Measurements from ENCODE around the gene KLHL1. TPM values are rescaled to one million over a fixed set of nuclear protein-coding genes. Genes with fewer than 3 reads are reported as not detected.

KLHL1 gene
- total RNA-seq, 1 donor from 2014 or later, result not detected

DNA sequence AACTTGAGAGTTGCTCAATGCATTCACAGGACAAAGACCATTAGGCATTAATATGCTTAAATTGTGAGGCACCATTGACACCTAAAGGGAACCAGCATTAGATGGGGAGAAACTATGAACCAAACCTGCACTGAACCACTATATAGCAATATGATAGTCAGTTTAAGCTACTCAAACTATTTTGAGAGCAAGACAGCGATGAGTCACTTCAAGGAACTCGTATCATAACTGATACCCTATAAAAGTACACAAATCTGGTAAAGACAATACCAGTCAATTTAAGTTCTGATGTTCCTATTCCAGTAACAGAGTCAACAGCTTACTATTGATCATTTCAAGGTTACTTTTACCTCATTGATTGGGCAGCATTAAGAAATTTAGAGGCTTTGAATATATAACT lies 151.9 kb downstream of the KLHL1 start:
- TF ChIP-seq POLR2AphosphoS5 (IDR thresholded peaks at IDR 0.05; ENCODE audit: insufficient read depth in 1 of 2, low read depth in 1 of 2), result no peak
- TF ChIP-seq POLR2A (IDR thresholded peaks at IDR 0.05), result no peak
- no peak for TF ChIP-seq CTCF (IDR thresholded peaks at IDR 0.05)
- intact Hi-C loops (cut with DNase I), result no loop called here
- H3K36me3 ChIP-seq, result no peaks in the 10 kb centered on the region

GRCh38 chr13:69955271-69955670 lies 153.0 kb downstream of the KLHL1 start:
- Histone ChIP-seq H3K4me3 (no peak overlapping the region), H3K27me3 (no peaks in the 10 kb centered on the region), H3K9me3 (no peaks in the 10 kb centered on the region), H3K27ac (no peak overlapping the region), H3K4me1 (no peaks in the 10 kb centered on the region), H3K36me3 (no peaks in the 10 kb centered on the region)
- DNase-seq (ENCODE audit: extremely low spot score in 2 of 2), result no peak
- intact Hi-C loops (cut with DNase I), result no loop called here
- TF ChIP-seq POLR2A (IDR thresholded peaks at IDR 0.05) (no peak), CTCF (IDR thresholded peaks at IDR 0.05) (no peak), POLR2AphosphoS5 (IDR thresholded peaks at IDR 0.05; ENCODE audit: insufficient read depth in 1 of 2, low read depth in 1 of 2) (no peak)

More for the DNA sequence above, 151.9 kb downstream of the KLHL1 start:
- DNase-seq (ENCODE audit: extremely low spot score in 2 of 2), result no peak
- no peaks in the 10 kb centered on the region for H3K27me3 ChIP-seq
- no peak overlapping the region for H3K4me3 ChIP-seq
- no peaks in the 10 kb centered on the region for H3K4me1 ChIP-seq
- H3K9me3 ChIP-seq, result no peaks in the 10 kb centered on the region
- H3K27ac ChIP-seq, result no peak overlapping the region

DNA sequence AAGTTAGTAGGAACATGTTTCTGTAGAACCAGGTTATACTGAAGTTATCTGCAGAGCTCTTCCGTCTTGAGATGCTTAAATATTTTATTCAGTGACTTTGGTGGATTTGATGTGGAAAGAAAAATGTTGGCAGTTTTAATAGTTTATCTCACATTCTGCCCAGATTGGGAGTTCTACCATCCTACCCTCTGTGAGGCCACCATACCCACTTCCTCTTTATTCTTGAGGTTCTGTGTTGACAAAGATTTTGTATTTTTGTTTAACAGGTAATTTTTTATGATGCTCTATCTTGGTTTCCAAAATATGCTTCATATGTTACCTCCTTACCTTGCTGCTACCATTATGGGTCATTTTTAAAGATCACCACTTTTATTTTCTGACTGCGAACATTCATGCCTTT lies 156.8 kb downstream of the KLHL1 start:
- H3K27ac ChIP-seq, result no peak overlapping the region
- intact Hi-C loops (cut with DNase I), result no loop called here
- H3K27me3 ChIP-seq, result no peaks in the 10 kb centered on the region
- H3K4me3 ChIP-seq, result no peak overlapping the region
- TF ChIP-seq CTCF (IDR thresholded peaks at IDR 0.05), result no peak
- no peak for TF ChIP-seq POLR2A (IDR thresholded peaks at IDR 0.05)
- no peak for TF ChIP-seq POLR2AphosphoS5 (IDR thresholded peaks at IDR 0.05; ENCODE audit: insufficient read depth in 1 of 2, low read depth in 1 of 2)
- no peaks in the 10 kb centered on the region for H3K9me3 ChIP-seq
- H3K36me3 ChIP-seq, result no peaks in the 10 kb centered on the region
- no peaks in the 10 kb centered on the region for H3K4me1 ChIP-seq
- DNase-seq (ENCODE audit: extremely low spot score in 2 of 2), result no peak

- Histone ChIP-seq H3K27me3 (no peaks in the 10 kb centered on the region), H3K4me3 (no peak overlapping the region), H3K36me3 (no peaks in the 10 kb centered on the region), H3K9me3 (no peaks in the 10 kb centered on the region), H3K27ac (no peak overlapping the region), H3K4me1 (no peaks in the 10 kb centered on the region)
- no peak for TF ChIP-seq CTCF (IDR thresholded peaks at IDR 0.05)
- TF ChIP-seq POLR2A (IDR thresholded peaks at IDR 0.05), result no peak
- TF ChIP-seq POLR2AphosphoS5 (IDR thresholded peaks at IDR 0.05; ENCODE audit: insufficient read depth in 1 of 2, low read depth in 1 of 2), result no peak
- no peak for DNase-seq (ENCODE audit: extremely low spot score in 2 of 2)
- intact Hi-C loops (cut with DNase I), result no loop called here
These were observed 158.1 kb downstream of the KLHL1 start for GRCh38 chr13:69950160-69950559.

GRCh38 chr13:69948016-69948415 lies 160.2 kb downstream of the KLHL1 start:
- no peaks in the 10 kb centered on the region for H3K36me3 ChIP-seq
- no peak overlapping the region for H3K27ac ChIP-seq
- H3K27me3 ChIP-seq, result no peaks in the 10 kb centered on the region
- no peak for DNase-seq (ENCODE audit: extremely low spot score in 2 of 2)
- H3K4me3 ChIP-seq, result no peak overlapping the region
- no peaks in the 10 kb centered on the region for H3K9me3 ChIP-seq
- intact Hi-C loops (cut with DNase I), result no loop called here
- H3K4me1 ChIP-seq, result no peaks in the 10 kb centered on the region
- no peak for TF ChIP-seq POLR2AphosphoS5 (IDR thresholded peaks at IDR 0.05; ENCODE audit: insufficient read depth in 1 of 2, low read depth in 1 of 2)
- TF ChIP-seq POLR2A (IDR thresholded peaks at IDR 0.05), result no peak
- TF ChIP-seq CTCF (IDR thresholded peaks at IDR 0.05), result no peak

All from vagina (tissue), 2 donors.